GM12874 (cell line): Measurements from ENCODE around the gene EDNRB.

Source experiments
- TF ChIP-seq, protein P1 (sequence below): IDR thresholded peaks from 2 replicates; pipeline ENCODE4 v1.5.1; 2011; ENCODE audit warnings: low read depth, mild to moderate bottlenecking, control low read depth, low read length, moderate library complexity; ENCODE audit not compliant: insufficient read depth

Gene EDNRB

DNA sequence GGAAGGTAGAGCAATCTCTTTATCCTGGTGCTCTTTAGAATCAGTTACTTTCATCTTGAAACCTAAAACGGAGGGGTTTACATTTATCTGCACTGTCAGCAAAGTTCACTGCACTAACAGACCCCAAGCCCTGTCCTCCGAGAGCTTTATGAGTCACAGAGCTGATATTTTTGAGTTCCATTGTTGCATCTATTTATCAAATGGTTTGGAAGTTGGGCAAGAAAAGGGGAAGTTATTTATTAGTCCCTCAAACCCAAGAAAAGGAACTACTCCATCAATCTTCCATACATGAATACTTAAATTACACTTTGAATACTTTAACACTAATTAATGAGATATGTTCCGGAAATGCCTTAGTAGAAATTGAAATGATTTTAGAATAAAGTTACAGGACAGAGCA lies 55.5 kb downstream of the EDNRB start:
- TF ChIP-seq, protein P1, sequence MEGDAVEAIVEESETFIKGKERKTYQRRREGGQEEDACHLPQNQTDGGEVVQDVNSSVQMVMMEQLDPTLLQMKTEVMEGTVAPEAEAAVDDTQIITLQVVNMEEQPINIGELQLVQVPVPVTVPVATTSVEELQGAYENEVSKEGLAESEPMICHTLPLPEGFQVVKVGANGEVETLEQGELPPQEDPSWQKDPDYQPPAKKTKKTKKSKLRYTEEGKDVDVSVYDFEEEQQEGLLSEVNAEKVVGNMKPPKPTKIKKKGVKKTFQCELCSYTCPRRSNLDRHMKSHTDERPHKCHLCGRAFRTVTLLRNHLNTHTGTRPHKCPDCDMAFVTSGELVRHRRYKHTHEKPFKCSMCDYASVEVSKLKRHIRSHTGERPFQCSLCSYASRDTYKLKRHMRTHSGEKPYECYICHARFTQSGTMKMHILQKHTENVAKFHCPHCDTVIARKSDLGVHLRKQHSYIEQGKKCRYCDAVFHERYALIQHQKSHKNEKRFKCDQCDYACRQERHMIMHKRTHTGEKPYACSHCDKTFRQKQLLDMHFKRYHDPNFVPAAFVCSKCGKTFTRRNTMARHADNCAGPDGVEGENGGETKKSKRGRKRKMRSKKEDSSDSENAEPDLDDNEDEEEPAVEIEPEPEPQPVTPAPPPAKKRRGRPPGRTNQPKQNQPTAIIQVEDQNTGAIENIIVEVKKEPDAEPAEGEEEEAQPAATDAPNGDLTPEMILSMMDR = no peak

- TF ChIP-seq, protein P1 = no peak
These were observed 56.9 kb downstream of the EDNRB start for GRCh38 chr13:77861741-77862140.

DNA sequence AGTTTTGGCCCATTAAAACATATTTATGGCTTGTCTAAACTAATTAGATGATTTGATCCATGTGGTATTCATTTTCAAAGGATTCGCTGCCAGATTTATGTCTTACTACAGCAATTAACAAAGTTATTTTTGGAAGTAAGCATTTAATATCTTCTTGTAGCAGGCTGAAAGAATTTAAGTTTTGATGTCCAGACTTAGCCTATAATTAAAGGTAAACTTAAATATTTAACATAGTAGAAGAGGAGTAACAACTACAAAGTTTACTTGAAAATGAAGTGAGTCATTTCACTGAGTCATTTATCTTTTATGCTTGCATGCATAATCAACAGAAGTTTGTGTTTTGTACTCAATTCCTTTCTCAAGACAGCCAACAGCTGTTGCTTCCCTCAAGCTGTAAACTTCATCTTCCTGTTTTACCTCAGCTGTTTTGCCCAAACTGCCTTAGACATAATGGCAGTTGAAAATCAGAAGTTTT lies 58.1 kb downstream of the EDNRB start:
- TF ChIP-seq, protein P1 = no peak

- TF ChIP-seq, protein P1 = no peak
These were observed 59.2 kb downstream of the EDNRB start for GRCh38 chr13:77859450-77859849.

DNA sequence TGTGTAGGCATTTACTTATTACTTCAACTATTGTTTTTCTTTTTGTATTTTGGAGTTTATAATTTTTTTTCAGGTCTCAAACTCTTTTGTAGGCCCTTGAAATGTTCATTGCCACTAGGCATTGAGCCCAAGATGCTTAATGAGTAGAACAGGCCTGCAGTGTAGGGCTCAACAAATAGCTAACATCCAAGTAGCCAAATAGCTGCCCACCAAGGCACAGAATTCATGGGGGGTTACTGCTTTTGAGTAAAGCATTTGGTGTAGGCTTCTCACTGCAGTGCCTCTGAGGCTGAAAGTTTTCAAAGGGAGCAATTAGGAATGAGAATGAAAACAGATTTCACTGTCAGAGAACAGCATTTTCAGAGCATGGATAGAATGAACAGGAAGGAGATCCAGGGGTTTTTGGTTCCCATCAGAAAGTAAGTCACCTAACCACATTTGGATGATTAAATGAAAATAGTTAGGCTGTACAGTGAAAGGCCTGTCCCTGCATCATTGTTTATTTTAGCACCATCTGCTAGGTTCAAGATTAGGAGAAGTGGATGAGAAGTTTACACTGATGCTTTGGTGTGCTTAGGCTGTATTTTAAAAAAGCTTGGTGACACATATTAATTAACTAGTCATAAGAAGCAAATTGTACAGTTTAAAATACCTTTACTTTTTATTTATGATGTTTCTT lies 61.0 kb downstream of the EDNRB start:
- TF ChIP-seq, protein P1 = no peak

DNA sequence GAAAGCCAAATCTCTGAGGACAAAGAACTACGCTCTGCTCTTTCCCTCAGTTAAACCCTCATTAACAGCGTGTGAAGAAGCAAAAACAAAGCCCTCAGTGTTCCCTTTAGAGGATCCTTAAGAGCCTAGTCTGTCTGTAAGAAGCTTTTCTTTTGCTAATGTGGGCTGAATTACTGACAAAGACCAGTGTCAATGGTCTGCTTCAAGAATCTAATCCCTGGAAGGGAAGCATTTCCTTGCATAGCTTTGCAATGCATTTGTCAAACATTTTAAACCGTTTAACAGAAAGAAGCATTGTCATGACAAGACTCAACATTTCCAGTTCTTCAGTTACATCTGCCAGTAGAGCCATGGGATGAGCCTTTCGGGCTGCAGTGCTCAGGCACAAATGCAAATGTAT lies 64.9 kb downstream of the EDNRB start:
- TF ChIP-seq, protein P1 = no peak

GRCh38 chr13:77846173-77846572 lies 72.5 kb downstream of the EDNRB start:
- TF ChIP-seq, protein P1 = no peak
